KOPT-K1 (cell line): ENCODE measurements around the gene GHDC.
"Not testable (repeated sequence)": the region's sequence is repeated elsewhere in the genome, so short reads cannot be mapped to it uniquely, and the experiment has no call there.

ENCODE experiments used
- H3K27ac ChIP-seq: fragments of 200-600 bp; sonication (generic); 2 replicates; pipeline ENCODE4 v1.5.1; 2016; ENCODE audit warnings: antibody characterized with exemption, mild to moderate bottlenecking, low read depth, low read length; ENCODE audit not compliant: poor library complexity, severe bottlenecking
- H3K36me3 ChIP-seq: fragments of 200-600 bp; sonication (generic); 2 replicates; pipeline ENCODE4 v1.5.1; 2017; ENCODE audit warnings: antibody characterized with exemption, mild to moderate bottlenecking, low read length, moderate library complexity; ENCODE audit not compliant: insufficient read depth
- H3K9me3 ChIP-seq: fragments of 200-600 bp; sonication (generic); 2 replicates; pipeline ENCODE4 v1.5.1; 2017; ENCODE audit warnings: antibody characterized with exemption, low read length, mild to moderate bottlenecking; ENCODE audit not compliant: insufficient read depth, poor library complexity, severe bottlenecking

The GHDC gene

GRCh38 chr17:42192189-42193126 is 1.8 kb downstream of the GHDC start:
- Histone ChIP-seq H3K9me3 (no peaks in the 10 kb centered on the region), H3K36me3 (no peaks in the 10 kb centered on the region), H3K27ac (no peak overlapping the region)

- Histone ChIP-seq H3K27ac (no peak overlapping the region), H3K36me3 (no peaks in the 10 kb centered on the region)
These were observed 3.1 kb downstream of the GHDC start for GRCh38 chr17:42191275-42191608.

DNA sequence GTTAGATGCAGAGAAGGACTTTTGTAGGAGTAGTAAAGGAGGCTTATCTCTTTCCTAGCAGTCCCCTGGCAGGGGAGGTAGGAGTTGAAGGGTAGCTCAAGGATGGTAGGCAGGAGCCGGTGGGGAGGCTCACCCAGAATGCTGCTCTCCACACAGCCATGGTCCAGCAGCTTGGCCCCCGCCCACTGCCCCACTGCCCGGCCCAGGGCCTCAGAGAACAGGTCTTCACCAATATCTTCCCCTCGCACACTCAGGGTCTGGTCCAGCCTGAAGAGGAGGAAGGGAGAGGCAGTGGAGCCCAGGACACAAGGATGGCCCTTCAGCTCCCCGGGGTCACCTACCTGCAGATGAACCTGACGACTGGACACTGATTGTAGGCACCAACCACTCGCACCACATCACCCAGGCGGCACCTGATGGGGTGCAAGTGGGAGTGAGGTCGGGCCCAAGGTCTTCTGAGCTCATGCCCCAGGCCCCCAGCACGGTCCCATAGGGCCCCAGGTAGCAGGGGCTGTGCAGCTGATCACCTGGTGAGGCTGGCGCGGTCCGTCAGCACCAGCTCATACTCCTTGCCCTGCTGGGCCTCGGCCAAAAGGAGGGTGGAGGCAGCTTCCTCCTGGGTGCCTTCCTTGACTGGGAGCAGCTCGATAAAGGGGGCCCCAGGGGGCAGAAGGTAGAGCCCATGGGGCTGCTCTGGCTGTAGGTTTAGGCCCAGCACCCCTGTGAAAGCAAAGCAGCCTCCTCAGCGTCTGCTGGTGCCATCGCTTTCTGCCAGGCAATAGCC is 3.6 kb downstream of the GHDC start:
- H3K9me3 ChIP-seq: no peaks in the 10 kb centered on the region
- H3K36me3 ChIP-seq: no peaks in the 10 kb centered on the region
- H3K27ac ChIP-seq: no peak overlapping the region

More at GRCh38 chr17:42191275-42191608, 3.1 kb downstream of the GHDC start:
- H3K9me3 ChIP-seq: no peaks in the 10 kb centered on the region

DNA sequence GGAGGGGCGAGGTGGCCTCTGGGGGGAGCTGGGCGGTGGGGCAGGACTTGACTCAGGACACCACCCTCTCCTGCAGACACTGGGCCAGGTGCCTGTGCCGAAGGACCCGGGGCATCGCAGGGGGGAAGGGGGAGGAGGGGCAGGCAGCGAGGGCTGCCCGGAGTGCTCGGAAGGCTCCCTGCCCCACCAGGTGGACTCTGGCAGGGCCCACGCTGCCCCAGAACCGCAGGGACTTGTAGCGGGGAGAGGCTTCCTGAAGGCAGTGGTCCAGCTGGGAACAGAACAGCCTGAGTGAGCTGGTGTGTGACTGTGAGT is 4.7 kb downstream of the GHDC start:
- Histone ChIP-seq H3K36me3 (no peaks in the 10 kb centered on the region), H3K27ac (no peak overlapping the region), H3K9me3 (no peaks in the 10 kb centered on the region)

GRCh38 chr17:42188749-42189650 is 5.3 kb downstream of the GHDC start:
- no peaks in the 10 kb centered on the region for H3K36me3 ChIP-seq
- H3K27ac ChIP-seq: no peak overlapping the region
- no peaks in the 10 kb centered on the region for H3K9me3 ChIP-seq

DNA sequence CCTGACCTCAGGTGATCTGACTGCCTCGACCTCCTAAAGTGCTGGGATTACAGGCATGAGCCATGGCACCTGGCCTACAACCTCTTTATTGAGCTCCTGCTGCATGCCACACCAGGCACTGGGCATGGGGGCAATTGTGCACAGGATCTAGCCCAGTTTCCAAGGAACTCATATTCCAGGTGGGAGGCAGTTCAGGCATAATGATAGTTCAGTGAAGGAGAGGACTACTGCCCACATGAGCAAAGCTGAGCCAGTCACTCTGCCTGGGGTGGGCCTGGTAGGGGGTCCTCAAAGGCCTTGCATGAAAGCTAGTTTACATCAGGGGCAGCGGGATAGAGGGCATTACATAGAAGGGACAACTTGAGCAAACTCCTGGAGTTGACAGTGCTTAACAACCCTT is 6.5 kb downstream of the GHDC start:
- Histone ChIP-seq H3K36me3 (no peaks in the 10 kb centered on the region), H3K9me3 (no peaks in the 10 kb centered on the region), H3K27ac (no peak overlapping the region)

DNA sequence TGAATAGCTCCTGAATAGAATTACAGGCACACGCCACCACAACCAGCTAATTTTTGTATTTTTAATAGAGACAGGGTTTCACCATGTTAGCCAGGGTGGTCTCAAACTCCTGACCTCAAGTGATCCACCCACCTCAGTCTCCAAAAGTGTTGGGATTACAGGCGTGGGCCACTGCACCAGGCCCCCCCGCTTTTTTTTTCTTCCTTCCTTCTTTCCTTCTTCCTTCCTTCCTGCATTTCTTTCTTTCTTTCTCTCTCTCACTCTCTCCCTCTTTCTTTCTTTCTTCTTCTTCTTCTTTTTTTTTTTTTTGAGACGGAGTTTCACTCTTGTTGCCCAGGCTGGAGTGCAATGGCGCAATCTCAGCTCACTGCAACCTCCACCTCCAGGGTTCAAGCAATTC is 8.1 kb downstream of the GHDC start:
- H3K36me3 ChIP-seq, H3K9me3 ChIP-seq, H3K27ac ChIP-seq: not testable (repeated sequence)

GRCh38 chr17:42185621-42185930 is 8.7 kb downstream of the GHDC start:
- no peaks in the 10 kb centered on the region for H3K9me3 ChIP-seq
- H3K36me3 ChIP-seq: no peaks in the 10 kb centered on the region
- no peak overlapping the region for H3K27ac ChIP-seq

DNA sequence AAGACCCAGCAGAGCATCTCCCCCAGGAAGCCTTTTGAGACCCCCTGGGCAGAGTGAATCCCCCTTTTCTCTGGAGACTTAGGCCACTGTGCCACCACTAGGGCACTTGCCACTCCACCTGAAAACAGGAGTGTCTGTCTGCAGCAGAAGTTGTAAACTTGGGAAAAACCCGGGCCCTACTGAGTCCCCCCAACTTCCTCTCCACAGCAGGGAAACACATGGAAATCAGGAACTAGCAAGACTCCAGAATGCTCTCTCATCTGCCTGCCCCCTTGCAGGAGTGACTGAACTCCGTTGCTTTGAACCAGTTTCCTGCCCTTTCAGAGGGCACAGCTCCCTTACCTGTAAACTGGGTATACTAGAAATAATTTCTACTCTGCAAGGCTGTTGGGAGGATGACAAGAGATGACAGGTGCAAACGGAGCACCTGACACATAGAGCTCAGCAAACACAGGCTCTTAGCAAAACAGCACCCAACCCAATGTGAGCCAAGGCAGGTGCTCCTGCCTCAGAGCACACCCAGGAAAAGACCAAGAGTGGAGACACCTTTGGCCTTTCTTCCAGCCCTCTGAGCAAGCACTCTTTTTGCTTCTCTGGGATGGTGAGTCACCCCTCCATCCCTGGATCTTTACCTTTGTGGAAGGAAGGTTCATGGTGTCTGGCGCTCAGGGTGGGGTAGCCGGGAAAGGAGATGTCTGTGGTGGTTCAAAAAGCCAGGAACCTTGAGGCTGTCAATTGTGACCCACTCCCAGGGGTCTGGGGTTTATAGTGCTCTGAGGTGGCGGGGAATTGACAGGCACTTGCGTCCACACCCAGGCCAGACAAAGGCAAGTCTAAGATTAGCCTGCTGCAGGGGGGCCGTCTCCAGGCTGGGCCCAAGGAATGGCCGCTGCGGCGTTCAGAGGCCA is 9.3 kb downstream of the GHDC start, which contains the start of gene HCRT:
TSS of gene HCRT (minus strand) at position 740 of the 908 bp plus-strand sequence. CDS start at position 653, 87 bp downstream.
- peak within 1 kb of the TSS; percentile 61 for H3K27ac ChIP-seq
- H3K36me3 ChIP-seq: no peaks in the 10 kb centered on the region
- H3K9me3 ChIP-seq: no peaks in the 10 kb centered on the region

DNA sequence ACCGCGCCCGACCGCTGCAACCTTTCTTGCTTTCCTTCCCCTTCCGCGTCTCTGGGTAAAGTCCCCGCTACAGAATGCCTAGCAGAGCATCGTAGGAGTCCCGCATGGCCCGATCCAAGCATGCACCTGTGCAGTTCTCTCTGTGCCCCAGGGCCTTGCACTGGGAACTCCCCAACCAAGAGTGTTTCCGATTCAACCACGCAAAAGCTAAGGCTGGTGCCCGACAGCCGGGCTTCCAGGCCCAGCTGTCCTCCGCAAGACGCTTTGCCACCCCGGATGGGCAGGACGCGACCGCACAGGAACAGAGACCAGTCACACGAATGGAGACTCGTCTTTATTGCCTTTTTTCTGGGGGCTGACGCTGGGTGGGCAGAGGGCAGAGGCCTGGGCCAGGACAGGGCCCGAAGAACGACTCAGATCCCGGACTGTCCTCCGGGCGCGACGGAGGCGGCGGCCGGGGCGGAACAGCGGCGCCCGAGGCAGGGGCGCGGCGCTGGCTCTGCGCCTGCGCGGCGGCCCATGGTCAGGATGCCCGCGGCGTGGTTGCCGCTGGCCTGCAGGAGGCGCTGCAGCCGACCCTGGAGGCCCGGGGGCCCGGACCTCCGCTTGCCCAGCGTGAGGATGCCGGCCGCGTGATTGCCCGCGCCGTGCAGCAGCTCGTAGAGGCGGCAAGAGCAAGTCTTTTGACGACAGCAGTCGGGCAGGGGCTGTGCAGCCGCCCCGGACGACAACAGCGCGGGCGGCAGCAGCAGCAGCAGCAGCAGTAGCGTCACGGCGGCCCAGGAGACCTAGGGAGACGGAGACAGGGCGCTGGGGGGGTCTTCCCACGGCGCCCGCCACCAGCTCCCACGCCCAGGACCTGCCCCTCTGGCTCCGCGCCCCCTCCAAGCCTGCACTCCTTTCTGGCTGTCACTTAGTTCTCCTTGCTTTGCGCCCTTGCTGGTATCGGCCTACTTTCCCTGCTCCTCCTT is 10.3 kb downstream of the GHDC start:
- Histone ChIP-seq H3K9me3 (no peaks in the 10 kb centered on the region), H3K36me3 (no peaks in the 10 kb centered on the region), H3K27ac (peak overlapping the region; percentile 61)

GRCh38 chr17:42182927-42183734 is 11.2 kb downstream of the GHDC start:
- Histone ChIP-seq H3K27ac (peak overlapping the region; percentile 61), H3K9me3 (no peaks in the 10 kb centered on the region), H3K36me3 (no peaks in the 10 kb centered on the region)

- H3K27ac ChIP-seq: no peak overlapping the region
- no peaks in the 10 kb centered on the region for H3K36me3 ChIP-seq
- no peaks in the 10 kb centered on the region for H3K9me3 ChIP-seq
These were observed 12.5 kb downstream of the GHDC start for GRCh38 chr17:42181851-42182207.
